Chondrocyte (in vitro differentiated cells): Measurements from ENCODE around the gene SCN7A. TPM values are rescaled to one million over a fixed set of nuclear protein-coding genes. Genes with fewer than 3 reads are reported as not detected.
"Not testable (repeated sequence)": the region's sequence is repeated elsewhere in the genome, so short reads cannot be mapped to it uniquely, and the experiment has no call there.

Experiments
- DNase-seq: peaks from one replicate; pipeline ENCODE4 v3.0.0; 2021; ENCODE audit warnings: mixed read lengths, low spot score
- H3K27ac Mint-ChIP-seq: one replicate; pipeline ENCODE4 v1.8.0; 2021; ENCODE audit warnings: mild to moderate bottlenecking, moderate library complexity, mixed read lengths; ENCODE audit not compliant: unreplicated experiment
- H3K27me3 Mint-ChIP-seq: 2 replicates; pipeline ENCODE4 v1.8.0; 2021; ENCODE audit warnings: low read depth, mixed read lengths
- H3K36me3 Mint-ChIP-seq: 2 replicates; pipeline ENCODE4 v1.8.0; 2021; ENCODE audit warnings: low read depth, mixed read lengths
- H3K4me1 Mint-ChIP-seq: 2 replicates; pipeline ENCODE4 v1.8.0; 2021; ENCODE audit warnings: low read depth, mild to moderate bottlenecking, mixed read lengths
- H3K4me3 Mint-ChIP-seq: one replicate; pipeline ENCODE4 v1.8.0; 2021; ENCODE audit warnings: mild to moderate bottlenecking, moderate library complexity, mixed read lengths; ENCODE audit not compliant: unreplicated experiment
- H3K9me3 Mint-ChIP-seq: 2 replicates; pipeline ENCODE4 v1.8.0; 2021; ENCODE audit warnings: low read depth, mixed read lengths
- total RNA-seq: library from RNA; stranded (reverse); gene quantifications from 3 replicates; pipeline ENCODE4 v1.2.1, GENCODE V29; 2021
- TF ChIP-seq, protein P1 (sequence below): fragments of 200-600 bp; sonication (generic); IDR thresholded peaks from 2 replicates; pipeline ENCODE4 v1.5.0; 2021; ENCODE audit warnings: antibody characterized with exemption, mild to moderate bottlenecking, moderate library complexity

The SCN7A gene
- total RNA-seq, 1 donor from 2014 or later = 0.05 TPM

DNA sequence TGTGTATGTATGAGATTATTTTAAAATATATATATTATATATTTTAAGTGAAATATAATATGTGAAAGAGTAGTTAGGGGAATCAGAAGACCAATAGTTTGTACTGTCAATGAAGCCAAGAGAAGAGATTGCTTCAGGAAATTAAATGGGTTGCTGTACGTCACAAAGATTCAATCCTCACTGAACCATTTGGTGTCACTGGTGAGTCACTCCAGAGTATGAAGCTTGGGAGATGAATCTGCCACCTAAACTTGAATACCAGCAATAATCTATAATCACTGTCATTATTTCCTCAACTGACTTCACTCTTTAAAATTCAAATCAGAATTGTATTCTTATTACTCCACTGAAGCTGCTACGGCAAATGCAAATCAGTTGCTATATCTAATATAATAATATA, 76.4 kb downstream of the SCN7A start:
- TF ChIP-seq, protein P1, sequence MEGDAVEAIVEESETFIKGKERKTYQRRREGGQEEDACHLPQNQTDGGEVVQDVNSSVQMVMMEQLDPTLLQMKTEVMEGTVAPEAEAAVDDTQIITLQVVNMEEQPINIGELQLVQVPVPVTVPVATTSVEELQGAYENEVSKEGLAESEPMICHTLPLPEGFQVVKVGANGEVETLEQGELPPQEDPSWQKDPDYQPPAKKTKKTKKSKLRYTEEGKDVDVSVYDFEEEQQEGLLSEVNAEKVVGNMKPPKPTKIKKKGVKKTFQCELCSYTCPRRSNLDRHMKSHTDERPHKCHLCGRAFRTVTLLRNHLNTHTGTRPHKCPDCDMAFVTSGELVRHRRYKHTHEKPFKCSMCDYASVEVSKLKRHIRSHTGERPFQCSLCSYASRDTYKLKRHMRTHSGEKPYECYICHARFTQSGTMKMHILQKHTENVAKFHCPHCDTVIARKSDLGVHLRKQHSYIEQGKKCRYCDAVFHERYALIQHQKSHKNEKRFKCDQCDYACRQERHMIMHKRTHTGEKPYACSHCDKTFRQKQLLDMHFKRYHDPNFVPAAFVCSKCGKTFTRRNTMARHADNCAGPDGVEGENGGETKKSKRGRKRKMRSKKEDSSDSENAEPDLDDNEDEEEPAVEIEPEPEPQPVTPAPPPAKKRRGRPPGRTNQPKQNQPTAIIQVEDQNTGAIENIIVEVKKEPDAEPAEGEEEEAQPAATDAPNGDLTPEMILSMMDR = peak; percentile 61
- Mint-ChIP-seq H3K27ac (no peak overlapping the region), H3K4me1 (peaks cover 7% of the 10 kb centered on the region), H3K4me3 (no peak overlapping the region), H3K9me3 (no peaks in the 10 kb centered on the region), H3K27me3 (no peaks in the 10 kb centered on the region), H3K36me3 (no peaks in the 10 kb centered on the region)
- DNase-seq = no peak

DNA sequence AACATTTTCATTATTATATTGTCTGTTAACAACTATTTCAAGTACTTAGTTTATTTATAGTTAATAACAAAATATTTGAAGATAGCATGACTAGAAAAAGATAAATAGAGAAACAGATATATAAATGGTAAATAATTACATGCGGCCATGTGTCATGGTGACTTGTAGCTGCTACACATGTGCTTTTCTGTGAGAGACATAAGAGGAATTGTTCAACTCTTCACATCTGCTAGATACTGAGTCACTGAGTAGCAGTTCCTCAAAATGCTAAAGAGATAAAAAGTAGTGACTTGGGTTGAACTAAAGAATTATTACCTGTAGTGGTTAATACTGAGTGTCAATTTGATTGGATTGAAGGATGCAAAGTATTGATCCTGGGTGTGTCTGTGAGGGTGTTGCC, 80.8 kb downstream of the SCN7A start:
- Mint-ChIP-seq H3K27me3 (no peaks in the 10 kb centered on the region), H3K9me3 (no peaks in the 10 kb centered on the region), H3K4me1 (peaks cover 18% of the 10 kb centered on the region), H3K36me3 (no peaks in the 10 kb centered on the region), H3K4me3 (no peak overlapping the region), H3K27ac (no peak overlapping the region)
- TF ChIP-seq, protein P1 = no peak
- no peak for DNase-seq

DNA sequence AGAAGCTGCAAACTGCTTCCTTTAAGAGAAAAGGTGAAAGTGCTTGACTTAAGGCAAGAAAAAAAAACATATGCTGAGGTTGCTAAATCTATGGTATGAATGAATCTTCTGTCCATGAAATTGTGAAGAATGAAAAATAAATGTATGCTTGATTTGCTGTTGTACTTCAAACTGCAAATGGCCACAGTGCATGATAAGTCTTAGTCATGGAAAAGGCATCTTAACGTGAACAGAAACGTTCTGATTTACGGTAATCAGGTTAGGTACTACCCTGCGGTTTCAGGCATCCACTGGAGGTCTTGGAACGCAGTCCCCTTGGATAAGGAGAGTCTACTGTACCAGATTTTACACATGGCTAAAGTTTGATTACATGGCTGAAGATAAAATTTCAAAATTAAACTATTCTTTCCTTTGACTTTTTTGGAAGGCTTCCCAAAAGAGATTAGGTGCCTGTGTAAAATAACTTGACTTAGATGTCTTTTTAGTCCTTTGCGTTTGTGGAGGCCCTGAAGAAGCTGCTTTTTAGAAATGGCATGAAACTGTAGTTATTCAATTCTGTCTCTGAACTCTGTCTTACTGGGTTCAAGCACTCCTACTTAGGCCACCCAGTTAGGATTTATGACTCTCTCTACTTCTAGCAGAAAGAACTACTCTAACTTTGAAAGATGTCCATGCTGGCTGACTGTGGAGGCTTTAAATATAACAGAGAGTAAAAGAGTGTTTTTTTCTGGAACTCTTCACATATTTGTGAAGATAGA, 82.4 kb downstream of the SCN7A start:
- TF ChIP-seq, protein P1 = no peak
- H3K27ac Mint-ChIP-seq = peak overlapping the region; percentile 89
- no peak overlapping the region for H3K4me3 Mint-ChIP-seq
- H3K36me3 Mint-ChIP-seq = no peaks in the 10 kb centered on the region
- DNase-seq = no peak
- H3K27me3 Mint-ChIP-seq = no peaks in the 10 kb centered on the region
- peaks cover 18% of the 10 kb centered on the region for H3K4me1 Mint-ChIP-seq
- no peaks in the 10 kb centered on the region for H3K9me3 Mint-ChIP-seq

DNA sequence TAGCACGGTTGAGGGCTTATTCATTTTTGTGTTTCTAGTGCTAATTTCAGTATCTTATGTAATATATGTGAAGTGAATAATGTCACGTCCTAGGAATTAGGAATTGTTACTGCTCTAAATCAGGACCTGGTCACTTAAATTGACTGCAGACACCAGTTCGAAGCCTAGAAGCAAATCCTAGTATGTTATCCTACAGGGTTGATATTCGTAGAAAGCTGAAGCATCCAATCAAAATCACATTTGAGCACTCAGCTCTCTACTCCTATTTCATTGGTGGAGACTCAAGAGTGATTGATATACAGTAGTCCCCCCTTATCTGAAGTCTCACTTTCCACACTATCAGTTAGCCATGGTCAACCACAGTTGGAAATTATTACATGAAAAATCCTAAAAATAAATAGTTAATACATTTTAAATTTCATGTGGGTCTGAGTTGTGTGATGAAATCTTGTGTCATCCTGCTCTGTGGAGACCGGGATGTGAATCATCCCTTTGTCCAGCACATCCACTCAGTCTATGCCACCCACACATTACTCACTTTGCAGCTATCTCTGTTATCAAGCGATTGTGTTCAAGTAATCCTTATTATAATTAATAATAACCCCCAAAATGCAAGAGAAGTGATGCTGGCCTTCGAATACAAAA, 83.1 kb downstream of the SCN7A start:
- Mint-ChIP-seq H3K36me3 (no peaks in the 10 kb centered on the region), H3K9me3 (no peaks in the 10 kb centered on the region), H3K4me3 (no peak overlapping the region), H3K4me1 (peaks cover 18% of the 10 kb centered on the region), H3K27me3 (no peaks in the 10 kb centered on the region), H3K27ac (peak overlapping the region; percentile 89)
- DNase-seq = no peak
- TF ChIP-seq, protein P1 = no peak

DNA sequence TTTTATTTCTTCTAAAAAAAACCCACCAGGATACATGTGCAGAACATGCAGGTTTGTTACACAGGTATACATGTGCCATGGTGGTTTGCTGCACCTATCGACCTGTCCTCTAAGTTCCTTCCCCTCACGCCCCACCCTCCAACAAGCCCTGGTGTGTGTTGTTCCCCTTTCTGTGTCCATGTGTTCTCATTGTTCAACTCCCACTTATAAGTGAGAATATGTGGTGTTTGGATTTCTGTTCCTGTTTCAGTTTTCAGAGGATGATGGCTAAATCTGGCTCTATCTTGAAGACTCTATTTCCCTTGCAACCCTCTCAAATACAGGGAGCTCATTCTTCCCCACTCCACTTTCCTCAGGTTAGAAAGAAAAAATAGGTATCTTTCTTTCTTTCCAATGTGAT, 86.3 kb downstream of the SCN7A start:
- not testable (repeated sequence) for H3K27me3 Mint-ChIP-seq, H3K4me3 Mint-ChIP-seq, H3K36me3 Mint-ChIP-seq, H3K27ac Mint-ChIP-seq, H3K9me3 Mint-ChIP-seq
- DNase-seq = peak; percentile 28
- H3K4me1 Mint-ChIP-seq = peaks cover 21% of the 10 kb centered on the region

GRCh38 chr2:166406374-166406773, 87.7 kb downstream of the SCN7A start:
- Mint-ChIP-seq H3K4me1 (peaks cover 12% of the 10 kb centered on the region), H3K9me3 (no peaks in the 10 kb centered on the region), H3K27ac (no peak overlapping the region), H3K27me3 (no peaks in the 10 kb centered on the region), H3K4me3 (no peak overlapping the region), H3K36me3 (no peaks in the 10 kb centered on the region)
- TF ChIP-seq, protein P1 = no peak
- no peak for DNase-seq
